ENCODE measurements around the gene NUP188.

GRCh38 chr9:128969491-128969890, 22.0 kb downstream of the NUP188 start:
- TF ChIP-seq, protein P1, sequence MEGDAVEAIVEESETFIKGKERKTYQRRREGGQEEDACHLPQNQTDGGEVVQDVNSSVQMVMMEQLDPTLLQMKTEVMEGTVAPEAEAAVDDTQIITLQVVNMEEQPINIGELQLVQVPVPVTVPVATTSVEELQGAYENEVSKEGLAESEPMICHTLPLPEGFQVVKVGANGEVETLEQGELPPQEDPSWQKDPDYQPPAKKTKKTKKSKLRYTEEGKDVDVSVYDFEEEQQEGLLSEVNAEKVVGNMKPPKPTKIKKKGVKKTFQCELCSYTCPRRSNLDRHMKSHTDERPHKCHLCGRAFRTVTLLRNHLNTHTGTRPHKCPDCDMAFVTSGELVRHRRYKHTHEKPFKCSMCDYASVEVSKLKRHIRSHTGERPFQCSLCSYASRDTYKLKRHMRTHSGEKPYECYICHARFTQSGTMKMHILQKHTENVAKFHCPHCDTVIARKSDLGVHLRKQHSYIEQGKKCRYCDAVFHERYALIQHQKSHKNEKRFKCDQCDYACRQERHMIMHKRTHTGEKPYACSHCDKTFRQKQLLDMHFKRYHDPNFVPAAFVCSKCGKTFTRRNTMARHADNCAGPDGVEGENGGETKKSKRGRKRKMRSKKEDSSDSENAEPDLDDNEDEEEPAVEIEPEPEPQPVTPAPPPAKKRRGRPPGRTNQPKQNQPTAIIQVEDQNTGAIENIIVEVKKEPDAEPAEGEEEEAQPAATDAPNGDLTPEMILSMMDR (optimal IDR thresholded peaks at IDR 0.05 in 1 of 3, IDR thresholded peaks at IDR 0.05 in 1 of 3, conservative IDR thresholded peaks at IDR 0.05 in 1 of 3; ENCODE audit: extremely low read depth in 1 of 3, insufficient read depth in 2 of 3, low read length in 3 of 3), result no peak
- TF ChIP-seq EZH2 (IDR thresholded peaks at IDR 0.05; ENCODE audit: low read length), result no peak
